Measurements from ENCODE around the gene HPS3.

- TF ChIP-seq USF2 (IDR thresholded peaks at IDR 0.05), result no peak
- TF ChIP-seq, protein P1, sequence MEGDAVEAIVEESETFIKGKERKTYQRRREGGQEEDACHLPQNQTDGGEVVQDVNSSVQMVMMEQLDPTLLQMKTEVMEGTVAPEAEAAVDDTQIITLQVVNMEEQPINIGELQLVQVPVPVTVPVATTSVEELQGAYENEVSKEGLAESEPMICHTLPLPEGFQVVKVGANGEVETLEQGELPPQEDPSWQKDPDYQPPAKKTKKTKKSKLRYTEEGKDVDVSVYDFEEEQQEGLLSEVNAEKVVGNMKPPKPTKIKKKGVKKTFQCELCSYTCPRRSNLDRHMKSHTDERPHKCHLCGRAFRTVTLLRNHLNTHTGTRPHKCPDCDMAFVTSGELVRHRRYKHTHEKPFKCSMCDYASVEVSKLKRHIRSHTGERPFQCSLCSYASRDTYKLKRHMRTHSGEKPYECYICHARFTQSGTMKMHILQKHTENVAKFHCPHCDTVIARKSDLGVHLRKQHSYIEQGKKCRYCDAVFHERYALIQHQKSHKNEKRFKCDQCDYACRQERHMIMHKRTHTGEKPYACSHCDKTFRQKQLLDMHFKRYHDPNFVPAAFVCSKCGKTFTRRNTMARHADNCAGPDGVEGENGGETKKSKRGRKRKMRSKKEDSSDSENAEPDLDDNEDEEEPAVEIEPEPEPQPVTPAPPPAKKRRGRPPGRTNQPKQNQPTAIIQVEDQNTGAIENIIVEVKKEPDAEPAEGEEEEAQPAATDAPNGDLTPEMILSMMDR (IDR thresholded peaks at IDR 0.05), result no peak
- TF ChIP-seq MYC (IDR thresholded peaks at IDR 0.05; ENCODE audit: borderline replicate concordance, low read length), result no peak
- TF ChIP-seq MAX (IDR thresholded peaks at IDR 0.05), result no peak
- TF ChIP-seq CHD4 (IDR thresholded peaks at IDR 0.05; ENCODE audit: borderline replicate concordance), result no peak
- TF ChIP-seq GATA3 (IDR thresholded peaks at IDR 0.05; ENCODE audit: borderline replicate concordance), result no peak
- TF ChIP-seq SREBF2 (IDR thresholded peaks at IDR 0.05), result no peak
Observed at GRCh38 chr3:149186721-149187120, 57.3 kb downstream of the HPS3 start.
